WTC11 (cell line): ENCODE results near the gene ELP2. TPM values are rescaled to one million over a fixed set of nuclear protein-coding genes. Genes with fewer than 3 reads are reported as not detected.

Experiments used
- ATAC-seq: fragments of 200-7000 bp; cut with Tn5 transposase; 2 replicates; pipeline ENCODE4 v1.10.0; 2021; ENCODE audit warnings: mild to moderate bottlenecking, moderate library complexity
- CTCF ChIA-PET: fragments of 300-600 bp; sonication (Branson Sonifier 250); formaldehyde crosslinking; loops from one replicate; lab custom pipeline; 2021; ENCODE audit warnings: antibody characterized with exemption; lab: Charles Lee
- POLR2A ChIA-PET: fragments of 350-600 bp; sonication (Branson Sonifier 250); formaldehyde crosslinking; loops from one replicate; lab custom pipeline; 2021; ENCODE audit warnings: antibody characterized with exemption; lab: Charles Lee
- DNase-seq: peaks from one replicate; pipeline ENCODE4 v3.0.0; 2021; ENCODE audit warnings: low spot score
- H3K27ac Mint-ChIP-seq: 2 replicates; pipeline ENCODE4 v1.8.0; 2021; ENCODE audit warnings: mixed read lengths
- H3K27me3 Mint-ChIP-seq: 2 replicates; pipeline ENCODE4 v1.8.0; 2021; ENCODE audit warnings: low read depth, mild to moderate bottlenecking, moderate library complexity, mixed read lengths
- H3K36me3 Mint-ChIP-seq: 2 replicates; pipeline ENCODE4 v1.8.0; 2021; ENCODE audit warnings: mixed read lengths
- H3K4me1 Mint-ChIP-seq: 2 replicates; pipeline ENCODE4 v1.8.0; 2022; ENCODE audit warnings: mixed read lengths
- H3K4me3 Mint-ChIP-seq: 2 replicates; pipeline ENCODE4 v1.8.0; 2021; ENCODE audit warnings: mild to moderate bottlenecking, moderate library complexity, mixed read lengths
- H3K9me3 Mint-ChIP-seq: 2 replicates; pipeline ENCODE4 v1.8.0; 2021; ENCODE audit warnings: mixed read lengths
- ATF1 ChIP-seq: sonication (generic); formaldehyde crosslinking; IDR thresholded peaks from 2 replicates; pipeline ENCODE4 v1.8.1; 2023; ENCODE audit warnings: mild to moderate bottlenecking, moderate library complexity, missing genetic modification reagents
- ETV6 ChIP-seq: sonication (generic); formaldehyde crosslinking; IDR thresholded peaks from 2 replicates; pipeline ENCODE4 v1.8.1; 2022; ENCODE audit warnings: mild to moderate bottlenecking, missing genetic modification reagents
- FOXK1 ChIP-seq: sonication (generic); formaldehyde crosslinking; IDR thresholded peaks from 2 replicates; pipeline ENCODE4 v1.8.0; 2022; ENCODE audit warnings: mild to moderate bottlenecking, moderate library complexity, missing genetic modification reagents
- FOXP1 ChIP-seq: sonication (generic); formaldehyde crosslinking; IDR thresholded peaks from 2 replicates; pipeline ENCODE4 v1.8.0; 2022; ENCODE audit warnings: missing genetic modification reagents, mild to moderate bottlenecking, moderate library complexity, borderline replicate concordance
- HMGA2 ChIP-seq: fragments of 250-450 bp; sonication (Bioruptor Pico); IDR thresholded peaks from 2 replicates; pipeline ENCODE4 v1.4.0; 2021; ENCODE audit warnings: mild to moderate bottlenecking, moderate library complexity
- IRF2 ChIP-seq: sonication (generic); formaldehyde crosslinking; IDR thresholded peaks from 2 replicates; pipeline ENCODE4 v1.8.0; 2022; ENCODE audit warnings: low read depth, missing genetic modification reagents, borderline replicate concordance
- JUN ChIP-seq: sonication (generic); formaldehyde crosslinking; IDR thresholded peaks from 2 replicates; pipeline ENCODE4 v1.8.0; 2023; ENCODE audit warnings: mild to moderate bottlenecking, missing genetic modification reagents
- NFE2L1 ChIP-seq: sonication (generic); formaldehyde crosslinking; IDR thresholded peaks from 2 replicates; pipeline ENCODE4 v1.8.1; 2023; ENCODE audit warnings: missing genetic modification reagents
- RELA ChIP-seq: sonication (generic); formaldehyde crosslinking; IDR thresholded peaks from 2 replicates; pipeline ENCODE4 v1.8.1; 2022; ENCODE audit warnings: missing genetic modification reagents, mild to moderate bottlenecking, borderline replicate concordance
- RORB ChIP-seq: fragments of 250-450 bp; sonication (Bioruptor Pico); IDR thresholded peaks from 2 replicates; pipeline ENCODE4 v1.9.0; 2021; ENCODE audit warnings: mild to moderate bottlenecking
- ZNF396 ChIP-seq: fragments of 250-450 bp; sonication (Bioruptor Pico); IDR thresholded peaks from 2 replicates; pipeline ENCODE4 v1.8.0; 2021; ENCODE audit warnings: mild to moderate bottlenecking, moderate library complexity, borderline replicate concordance
- total RNA-seq: library from RNA; stranded (reverse); gene quantifications from 3 replicates; pipeline ENCODE4 v1.2.3, GENCODE V29; 2021
- TF ChIP-seq, protein P1 (sequence below): fragments of 200-600 bp; IDR thresholded peaks from 2 replicates; pipeline ENCODE4 v1.8.0; 2022; ENCODE audit warnings: antibody characterized with exemption
- TF ChIP-seq, protein P2 (sequence below): fragments of 250-450 bp; sonication (Bioruptor Pico); IDR thresholded peaks from 2 replicates; pipeline ENCODE4 v1.9.0; 2021; ENCODE audit warnings: mild to moderate bottlenecking
- TF ChIP-seq, protein P3 (sequence below): sonication (generic); formaldehyde crosslinking; IDR thresholded peaks from 2 replicates; pipeline ENCODE4 v1.8.0; 2022; ENCODE audit warnings: mild to moderate bottlenecking, missing genetic modification reagents
- TF ChIP-seq, protein P4 (sequence below): fragments of 250-450 bp; sonication (Bioruptor Pico); IDR thresholded peaks from 2 replicates; pipeline ENCODE4 v1.8.0; 2021; ENCODE audit warnings: mild to moderate bottlenecking
- TF ChIP-seq, protein P5 (sequence below): sonication (generic); formaldehyde crosslinking; IDR thresholded peaks from 2 replicates; pipeline ENCODE4 v1.8.0; 2023; ENCODE audit warnings: missing genetic modification reagents, mild to moderate bottlenecking, borderline replicate concordance
- TF ChIP-seq, protein P6 (sequence below): sonication (generic); formaldehyde crosslinking; IDR thresholded peaks from 2 replicates; pipeline ENCODE4 v1.8.1; 2022; ENCODE audit warnings: mild to moderate bottlenecking, moderate library complexity, missing genetic modification reagents
- TF ChIP-seq, protein P7 (sequence below): fragments of 250-450 bp; sonication (Bioruptor Pico); IDR thresholded peaks from 2 replicates; pipeline ENCODE4 v1.9.0; 2021; ENCODE audit warnings: moderate library complexity, mild to moderate bottlenecking, inconsistent platforms, borderline replicate concordance

The ELP2 gene
- total RNA-seq, 1 experiment from 2014 or later, result 141 TPM

DNA sequence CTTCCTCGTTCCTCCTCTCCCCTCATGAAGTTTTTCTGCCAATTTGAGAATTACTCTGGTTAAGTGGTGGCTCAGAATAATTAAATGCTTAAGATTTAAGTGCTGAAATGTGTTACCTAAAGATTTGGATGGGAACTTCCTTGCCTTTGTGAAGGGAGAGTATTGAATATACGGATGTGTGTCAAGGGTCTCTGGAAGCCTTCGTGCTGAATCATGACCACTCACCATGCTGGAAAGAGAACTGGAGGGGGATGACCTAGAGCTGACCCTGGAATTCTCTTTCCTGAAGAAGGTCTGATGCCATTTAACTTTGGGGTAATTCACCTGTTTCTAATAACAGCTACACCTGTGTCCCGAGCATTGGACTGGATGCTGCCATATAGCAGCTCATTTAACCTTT, 59.8 kb downstream of the ELP2 start:
- H3K4me3 Mint-ChIP-seq, result no peak overlapping the region; the same call in 1 of the 2 replicates

DNA sequence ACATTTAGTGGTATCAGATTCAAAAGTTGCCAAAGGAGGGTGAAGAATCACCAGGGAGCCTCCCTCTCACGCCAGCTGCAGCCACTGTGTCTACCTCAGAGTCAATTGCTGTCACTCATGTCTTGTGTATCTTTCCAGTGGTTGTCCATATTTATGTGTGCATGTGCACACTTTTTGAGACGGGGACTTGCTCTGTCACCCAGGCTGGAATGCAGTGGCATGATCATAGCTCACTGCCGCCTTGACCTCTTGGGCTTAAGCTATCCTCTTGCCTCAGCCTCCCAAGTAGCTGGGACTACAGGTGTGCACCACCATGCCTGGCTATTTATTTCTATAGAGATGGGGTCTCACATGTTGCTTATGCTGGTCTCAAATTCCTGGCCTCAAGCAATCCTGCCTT, 61.6 kb downstream of the ELP2 start:
- DNase-seq, result no peak
- H3K9me3 Mint-ChIP-seq, result no peaks in the 10 kb centered on the region
- POLR2A ChIA-PET, result no interaction called here
- TF ChIP-seq, protein P1, sequence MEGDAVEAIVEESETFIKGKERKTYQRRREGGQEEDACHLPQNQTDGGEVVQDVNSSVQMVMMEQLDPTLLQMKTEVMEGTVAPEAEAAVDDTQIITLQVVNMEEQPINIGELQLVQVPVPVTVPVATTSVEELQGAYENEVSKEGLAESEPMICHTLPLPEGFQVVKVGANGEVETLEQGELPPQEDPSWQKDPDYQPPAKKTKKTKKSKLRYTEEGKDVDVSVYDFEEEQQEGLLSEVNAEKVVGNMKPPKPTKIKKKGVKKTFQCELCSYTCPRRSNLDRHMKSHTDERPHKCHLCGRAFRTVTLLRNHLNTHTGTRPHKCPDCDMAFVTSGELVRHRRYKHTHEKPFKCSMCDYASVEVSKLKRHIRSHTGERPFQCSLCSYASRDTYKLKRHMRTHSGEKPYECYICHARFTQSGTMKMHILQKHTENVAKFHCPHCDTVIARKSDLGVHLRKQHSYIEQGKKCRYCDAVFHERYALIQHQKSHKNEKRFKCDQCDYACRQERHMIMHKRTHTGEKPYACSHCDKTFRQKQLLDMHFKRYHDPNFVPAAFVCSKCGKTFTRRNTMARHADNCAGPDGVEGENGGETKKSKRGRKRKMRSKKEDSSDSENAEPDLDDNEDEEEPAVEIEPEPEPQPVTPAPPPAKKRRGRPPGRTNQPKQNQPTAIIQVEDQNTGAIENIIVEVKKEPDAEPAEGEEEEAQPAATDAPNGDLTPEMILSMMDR, result no peak
- TF ChIP-seq, protein P2, sequence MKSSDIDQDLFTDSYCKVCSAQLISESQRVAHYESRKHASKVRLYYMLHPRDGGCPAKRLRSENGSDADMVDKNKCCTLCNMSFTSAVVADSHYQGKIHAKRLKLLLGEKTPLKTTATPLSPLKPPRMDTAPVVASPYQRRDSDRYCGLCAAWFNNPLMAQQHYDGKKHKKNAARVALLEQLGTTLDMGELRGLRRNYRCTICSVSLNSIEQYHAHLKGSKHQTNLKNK, result no peak
- no peak for TF ChIP-seq FOXK1 (CRISPR knock-in tag)
- TF ChIP-seq, protein P3, sequence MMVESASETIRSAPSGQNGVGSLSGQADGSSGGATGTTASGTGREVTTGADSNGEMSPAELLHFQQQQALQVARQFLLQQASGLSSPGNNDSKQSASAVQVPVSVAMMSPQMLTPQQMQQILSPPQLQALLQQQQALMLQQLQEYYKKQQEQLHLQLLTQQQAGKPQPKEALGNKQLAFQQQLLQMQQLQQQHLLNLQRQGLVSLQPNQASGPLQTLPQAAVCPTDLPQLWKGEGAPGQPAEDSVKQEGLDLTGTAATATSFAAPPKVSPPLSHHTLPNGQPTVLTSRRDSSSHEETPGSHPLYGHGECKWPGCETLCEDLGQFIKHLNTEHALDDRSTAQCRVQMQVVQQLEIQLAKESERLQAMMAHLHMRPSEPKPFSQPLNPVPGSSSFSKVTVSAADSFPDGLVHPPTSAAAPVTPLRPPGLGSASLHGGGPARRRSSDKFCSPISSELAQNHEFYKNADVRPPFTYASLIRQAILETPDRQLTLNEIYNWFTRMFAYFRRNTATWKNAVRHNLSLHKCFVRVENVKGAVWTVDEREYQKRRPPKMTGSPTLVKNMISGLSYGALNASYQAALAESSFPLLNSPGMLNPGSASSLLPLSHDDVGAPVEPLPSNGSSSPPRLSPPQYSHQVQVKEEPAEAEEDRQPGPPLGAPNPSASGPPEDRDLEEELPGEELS (CRISPR knock-in tag), result no peak
- TF ChIP-seq, protein P4, sequence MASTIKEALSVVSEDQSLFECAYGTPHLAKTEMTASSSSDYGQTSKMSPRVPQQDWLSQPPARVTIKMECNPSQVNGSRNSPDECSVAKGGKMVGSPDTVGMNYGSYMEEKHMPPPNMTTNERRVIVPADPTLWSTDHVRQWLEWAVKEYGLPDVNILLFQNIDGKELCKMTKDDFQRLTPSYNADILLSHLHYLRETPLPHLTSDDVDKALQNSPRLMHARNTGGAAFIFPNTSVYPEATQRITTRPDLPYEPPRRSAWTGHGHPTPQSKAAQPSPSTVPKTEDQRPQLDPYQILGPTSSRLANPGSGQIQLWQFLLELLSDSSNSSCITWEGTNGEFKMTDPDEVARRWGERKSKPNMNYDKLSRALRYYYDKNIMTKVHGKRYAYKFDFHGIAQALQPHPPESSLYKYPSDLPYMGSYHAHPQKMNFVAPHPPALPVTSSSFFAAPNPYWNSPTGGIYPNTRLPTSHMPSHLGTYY (CRISPR knock-in tag), result no peak
- TF ChIP-seq NFE2L1 (CRISPR knock-in tag), result no peak
- TF ChIP-seq, protein P5, sequence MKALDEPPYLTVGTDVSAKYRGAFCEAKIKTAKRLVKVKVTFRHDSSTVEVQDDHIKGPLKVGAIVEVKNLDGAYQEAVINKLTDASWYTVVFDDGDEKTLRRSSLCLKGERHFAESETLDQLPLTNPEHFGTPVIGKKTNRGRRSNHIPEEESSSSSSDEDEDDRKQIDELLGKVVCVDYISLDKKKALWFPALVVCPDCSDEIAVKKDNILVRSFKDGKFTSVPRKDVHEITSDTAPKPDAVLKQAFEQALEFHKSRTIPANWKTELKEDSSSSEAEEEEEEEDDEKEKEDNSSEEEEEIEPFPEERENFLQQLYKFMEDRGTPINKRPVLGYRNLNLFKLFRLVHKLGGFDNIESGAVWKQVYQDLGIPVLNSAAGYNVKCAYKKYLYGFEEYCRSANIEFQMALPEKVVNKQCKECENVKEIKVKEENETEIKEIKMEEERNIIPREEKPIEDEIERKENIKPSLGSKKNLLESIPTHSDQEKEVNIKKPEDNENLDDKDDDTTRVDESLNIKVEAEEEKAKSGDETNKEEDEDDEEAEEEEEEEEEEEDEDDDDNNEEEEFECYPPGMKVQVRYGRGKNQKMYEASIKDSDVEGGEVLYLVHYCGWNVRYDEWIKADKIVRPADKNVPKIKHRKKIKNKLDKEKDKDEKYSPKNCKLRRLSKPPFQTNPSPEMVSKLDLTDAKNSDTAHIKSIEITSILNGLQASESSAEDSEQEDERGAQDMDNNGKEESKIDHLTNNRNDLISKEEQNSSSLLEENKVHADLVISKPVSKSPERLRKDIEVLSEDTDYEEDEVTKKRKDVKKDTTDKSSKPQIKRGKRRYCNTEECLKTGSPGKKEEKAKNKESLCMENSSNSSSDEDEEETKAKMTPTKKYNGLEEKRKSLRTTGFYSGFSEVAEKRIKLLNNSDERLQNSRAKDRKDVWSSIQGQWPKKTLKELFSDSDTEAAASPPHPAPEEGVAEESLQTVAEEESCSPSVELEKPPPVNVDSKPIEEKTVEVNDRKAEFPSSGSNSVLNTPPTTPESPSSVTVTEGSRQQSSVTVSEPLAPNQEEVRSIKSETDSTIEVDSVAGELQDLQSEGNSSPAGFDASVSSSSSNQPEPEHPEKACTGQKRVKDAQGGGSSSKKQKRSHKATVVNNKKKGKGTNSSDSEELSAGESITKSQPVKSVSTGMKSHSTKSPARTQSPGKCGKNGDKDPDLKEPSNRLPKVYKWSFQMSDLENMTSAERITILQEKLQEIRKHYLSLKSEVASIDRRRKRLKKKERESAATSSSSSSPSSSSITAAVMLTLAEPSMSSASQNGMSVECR (CRISPR knock-in tag), result no peak
- TF ChIP-seq ZNF396, result no peak
- TF ChIP-seq RELA (CRISPR knock-in tag), result no peak
- no peak for TF ChIP-seq ETV6 (CRISPR knock-in tag)

More for the DNA sequence above, 59.8 kb downstream of the ELP2 start:
- POLR2A ChIA-PET, result interaction anchor here (2.1 kb wide), 1 partner anchor 60 kb away, joined by 8 read pairs; the partner anchor contains the start of genes ELP2 and SLC39A6
- H3K27me3 Mint-ChIP-seq, result peaks cover 48% of the 10 kb centered on the region
- no peaks in the 10 kb centered on the region for H3K9me3 Mint-ChIP-seq
- H3K36me3 Mint-ChIP-seq, result peaks cover 5% of the 10 kb centered on the region; the same call in 1 of the 2 replicates
- ATAC-seq, result no peak
- TF ChIP-seq IRF2 (CRISPR knock-in tag) (no peak), RORB (CRISPR knock-in tag) (no peak), ATF1 (CRISPR knock-in tag) (no peak), HMGA2 (CRISPR knock-in tag) (no peak), FOXP1 (no peak), JUN (no peak), ETV6 (CRISPR knock-in tag) (no peak)
- TF ChIP-seq, protein P6, sequence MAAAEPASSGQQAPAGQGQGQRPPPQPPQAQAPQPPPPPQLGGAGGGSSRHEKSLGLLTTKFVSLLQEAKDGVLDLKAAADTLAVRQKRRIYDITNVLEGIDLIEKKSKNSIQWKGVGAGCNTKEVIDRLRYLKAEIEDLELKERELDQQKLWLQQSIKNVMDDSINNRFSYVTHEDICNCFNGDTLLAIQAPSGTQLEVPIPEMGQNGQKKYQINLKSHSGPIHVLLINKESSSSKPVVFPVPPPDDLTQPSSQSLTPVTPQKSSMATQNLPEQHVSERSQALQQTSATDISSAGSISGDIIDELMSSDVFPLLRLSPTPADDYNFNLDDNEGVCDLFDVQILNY (CRISPR knock-in tag), result no peak
- TF ChIP-seq, protein P7, sequence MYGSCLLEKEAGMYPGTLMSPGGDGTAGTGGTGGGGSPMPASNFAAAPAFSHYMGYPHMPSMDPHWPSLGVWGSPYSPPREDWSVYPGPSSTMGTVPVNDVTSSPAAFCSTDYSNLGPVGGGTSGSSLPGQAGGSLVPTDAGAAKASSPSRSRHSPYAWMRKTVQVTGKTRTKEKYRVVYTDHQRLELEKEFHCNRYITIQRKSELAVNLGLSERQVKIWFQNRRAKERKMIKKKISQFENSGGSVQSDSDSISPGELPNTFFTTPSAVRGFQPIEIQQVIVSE (CRISPR knock-in tag), result no peak
- TF ChIP-seq, protein P1, result no peak
- TF ChIP-seq, protein P3 (CRISPR knock-in tag), result no peak
- no peak for DNase-seq
- H3K4me1 Mint-ChIP-seq, result peaks cover 23% of the 10 kb centered on the region
- no peak overlapping the region for H3K27ac Mint-ChIP-seq
- CTCF ChIA-PET, result interaction anchor here (1.0 to 4.6 kb wide), 7 partner anchors 8 to 149 kb away, joined by 3 to 29 read pairs (median 6); no protein-coding TSS in a partner anchor

More for the DNA sequence above, 61.6 kb downstream of the ELP2 start:
- H3K27me3 Mint-ChIP-seq, result peaks cover 31% of the 10 kb centered on the region
- peaks cover 5% of the 10 kb centered on the region; the same call in 1 of the 2 replicates for H3K36me3 Mint-ChIP-seq
- no peak for ATAC-seq
- CTCF ChIA-PET, result no interaction called here
- no peak overlapping the region for H3K4me3 Mint-ChIP-seq
- peaks cover 15% of the 10 kb centered on the region for H3K4me1 Mint-ChIP-seq
- no peak overlapping the region for H3K27ac Mint-ChIP-seq
